GM19455 (cell line): ENCODE measurements around the gene ZNF23.

ENCODE experiments used
- ATAC-seq: cut with Tn5 transposase; IDR thresholded peaks from one replicate; pipeline ENCODE4 v1.9.1; 2021; ENCODE audit not compliant: unreplicated experiment

Gene ZNF23

DNA sequence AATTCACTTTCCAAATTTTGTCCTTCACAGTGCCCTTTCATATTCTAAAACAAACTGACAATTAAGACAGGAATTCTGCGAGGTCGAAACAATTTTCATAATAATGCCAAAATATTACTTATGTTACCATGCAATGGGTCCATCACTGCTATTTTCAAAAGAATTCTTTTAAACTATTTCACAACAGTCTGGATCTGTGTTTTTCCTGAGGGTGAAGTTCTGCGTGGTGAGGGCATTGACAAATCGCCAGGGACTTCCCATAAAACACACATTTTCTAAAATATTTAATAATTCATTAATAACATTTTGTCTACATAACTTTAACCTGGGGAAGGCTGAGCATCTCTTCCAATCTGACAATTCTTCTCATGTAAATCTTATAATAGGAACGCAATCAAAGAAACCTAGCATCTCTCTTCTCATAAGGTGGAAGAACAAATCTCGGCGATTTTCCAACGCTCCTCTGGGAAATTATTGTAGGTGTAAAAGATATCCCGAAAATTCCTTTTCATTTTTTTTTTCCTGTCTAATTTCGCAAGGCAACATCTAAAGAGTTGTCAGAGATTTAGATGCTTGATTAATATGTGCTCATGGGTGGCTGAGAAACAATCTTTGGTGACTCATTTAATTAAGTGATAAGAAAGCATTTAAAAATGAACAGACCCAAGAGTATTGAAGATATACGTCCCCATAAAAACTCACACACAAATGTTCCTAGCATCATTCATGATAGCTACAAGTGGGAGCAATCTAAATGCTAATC, 62.1 kb downstream of the ZNF23 start:
- ATAC-seq: no peak
